Mesenchymal stem cell (in vitro differentiated cells and primary cell): ENCODE results near the gene ARHGEF17.

Experiments
- DNase-seq: peaks from one replicate; pipeline ENCODE4 v3.0.0-alpha.2; 2013
- H2AFZ ChIP-seq: one replicate; pipeline ENCODE4 v1.6.1; 2013; ENCODE audit warnings: low read depth, mild to moderate bottlenecking, control low read depth, inconsistent platforms, low read length, moderate library complexity
- H2AK5ac ChIP-seq: 2 replicates; pipeline ENCODE4 v1.6.1; 2013; ENCODE audit warnings: low read length, moderate library complexity, mild to moderate bottlenecking, inconsistent platforms; ENCODE audit not compliant: severe bottlenecking
- H2BK120ac ChIP-seq: one replicate; pipeline ENCODE4 v1.6.1; 2013; ENCODE audit warnings: low read depth, mild to moderate bottlenecking, inconsistent platforms, low read length, moderate library complexity
- H2BK12ac ChIP-seq, 2 experiments: one replicate each; pipeline ENCODE4 v1.6.1; 2013; ENCODE audit warnings: inconsistent platforms in 2 of 2, low read length in 2 of 2, mild to moderate bottlenecking in 2 of 2, moderate library complexity in 2 of 2, control low read depth in 1 of 2
- H2BK15ac ChIP-seq: one replicate; pipeline ENCODE4 v1.6.1; 2013; ENCODE audit warnings: mild to moderate bottlenecking, low read depth, inconsistent platforms; ENCODE audit not compliant: poor library complexity, severe bottlenecking
- H2BK5ac ChIP-seq: 2 replicates; pipeline ENCODE4 v1.6.1; 2013; ENCODE audit warnings: low read depth, mild to moderate bottlenecking, low read length, control low read depth, inconsistent platforms; ENCODE audit not compliant: poor library complexity, severe bottlenecking
- H3K14ac ChIP-seq, 2 experiments: one replicate each; pipeline ENCODE4 v1.6.1; 2013; ENCODE audit warnings: inconsistent platforms in 2 of 2, low read length in 2 of 2, control low read depth in 1 of 2, mild to moderate bottlenecking in 1 of 2, moderate library complexity in 1 of 2
- H3K18ac ChIP-seq, 2 experiments: one replicate each; pipeline ENCODE4 v1.6.1; 2013; ENCODE audit warnings: inconsistent platforms in 2 of 2, low read length in 2 of 2, control low read depth in 1 of 2, low read depth in 1 of 2, mild to moderate bottlenecking in 1 of 2
- H3K23ac ChIP-seq, 2 experiments: one replicate each; pipeline ENCODE4 v1.6.1; 2013; ENCODE audit warnings: inconsistent platforms in 2 of 2, low read length in 2 of 2, mild to moderate bottlenecking in 2 of 2, moderate library complexity in 2 of 2, control low read depth in 1 of 2
- H3K27ac ChIP-seq: 2 replicates; pipeline ENCODE4 v1.5.1; 2013; ENCODE audit warnings: mild to moderate bottlenecking, moderate library complexity, low read length, control low read depth, inconsistent platforms; ENCODE audit not compliant: poor library complexity, severe bottlenecking
- H3K27me3 ChIP-seq, 2 experiments: 2 replicates each; pipeline versions ENCODE4 v1.6.1 to v1.7.0; 2013; ENCODE audit warnings: low read length in 2 of 2, mild to moderate bottlenecking in 2 of 2, moderate library complexity in 2 of 2, control low read depth in 1 of 2, inconsistent platforms in 1 of 2; ENCODE audit not compliant: control insufficient read depth in 1 of 2, insufficient read depth in 1 of 2
- H3K36me3 ChIP-seq, 2 experiments: 2 replicates each; pipeline versions ENCODE4 v1.6.1 to v1.7.0; 2013; ENCODE audit warnings: low read length in 2 of 2, control low read depth in 1 of 2, inconsistent platforms in 1 of 2, low read depth in 1 of 2, mild to moderate bottlenecking in 1 of 2; ENCODE audit not compliant: insufficient read depth in 2 of 2, control insufficient read depth in 1 of 2
- H3K4ac ChIP-seq, 2 experiments: one replicate each; pipeline ENCODE4 v1.6.1; 2013; ENCODE audit warnings: inconsistent platforms in 2 of 2, low read length in 2 of 2, mild to moderate bottlenecking in 2 of 2, moderate library complexity in 2 of 2, control low read depth in 1 of 2, low read depth in 1 of 2
- H3K4me1 ChIP-seq: 2 replicates; pipeline ENCODE4 v1.6.1; 2013; ENCODE audit warnings: low read depth, low read length, control low read depth; ENCODE audit not compliant: control insufficient read depth, insufficient read depth
- H3K4me2 ChIP-seq: 2 replicates; pipeline ENCODE4 v1.6.1; 2013; ENCODE audit warnings: low read length, mild to moderate bottlenecking, inconsistent platforms; ENCODE audit not compliant: poor library complexity, severe bottlenecking
- H3K4me3 ChIP-seq, 2 experiments: 2 replicates each; pipeline versions ENCODE4 v1.5.1 to v1.7.0; 2013; ENCODE audit warnings: low read length in 2 of 2, mild to moderate bottlenecking in 2 of 2, control low read depth in 1 of 2, low read depth in 1 of 2; ENCODE audit not compliant: insufficient read depth in 1 of 2
- H3K79me1 ChIP-seq: replicated peaks from 2 replicates; pipeline ENCODE4 v1.6.1; 2013; ENCODE audit warnings: mild to moderate bottlenecking, control low read depth, low read length, inconsistent platforms; ENCODE audit not compliant: poor library complexity, severe bottlenecking
- H3K9ac ChIP-seq: 2 replicates; pipeline ENCODE4 v1.7.0; 2013; ENCODE audit warnings: mild to moderate bottlenecking, low read length, moderate library complexity
- H3K9me3 ChIP-seq: 2 replicates; pipeline ENCODE4 v1.7.0; 2013; ENCODE audit warnings: mild to moderate bottlenecking, low read length; ENCODE audit not compliant: control insufficient read depth
- H4K8ac ChIP-seq: one replicate; pipeline ENCODE4 v1.6.1; 2013; ENCODE audit warnings: inconsistent platforms, mild to moderate bottlenecking, low read length, moderate library complexity
- H4K91ac ChIP-seq: one replicate; pipeline ENCODE4 v1.6.1; 2013; ENCODE audit warnings: mild to moderate bottlenecking, low read length, inconsistent platforms
- WGBS: methylation state at CpG from one replicate; pipeline ENCODE4 v1.1.7; 2013; ENCODE audit warnings: mixed read lengths; 5-methylcytosine and 5-hydroxymethylcytosine counted together

ARHGEF17 gene

DNA sequence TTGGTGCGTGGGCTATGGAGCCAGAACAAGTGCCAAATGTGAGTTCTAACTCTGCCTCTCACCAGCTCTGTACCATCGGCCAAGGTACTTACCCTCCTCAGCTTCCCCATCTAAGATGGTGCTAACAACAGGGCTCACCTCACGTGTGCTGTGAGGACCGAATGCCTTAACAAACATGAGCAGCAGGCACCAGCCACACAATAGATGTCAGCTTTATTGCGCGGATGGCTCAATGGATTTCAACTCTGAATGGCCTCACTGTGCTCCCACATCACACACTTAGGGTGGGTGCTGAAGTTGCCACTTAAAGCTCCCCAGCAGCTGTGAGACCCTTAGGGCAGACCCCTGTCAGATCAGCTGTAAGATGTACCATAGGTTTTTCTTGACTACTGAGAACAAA is 92.2 kb downstream of the ARHGEF17 start:
- WGBS = 97% methylated on average over 6 of the region's 6 CpGs

DNA sequence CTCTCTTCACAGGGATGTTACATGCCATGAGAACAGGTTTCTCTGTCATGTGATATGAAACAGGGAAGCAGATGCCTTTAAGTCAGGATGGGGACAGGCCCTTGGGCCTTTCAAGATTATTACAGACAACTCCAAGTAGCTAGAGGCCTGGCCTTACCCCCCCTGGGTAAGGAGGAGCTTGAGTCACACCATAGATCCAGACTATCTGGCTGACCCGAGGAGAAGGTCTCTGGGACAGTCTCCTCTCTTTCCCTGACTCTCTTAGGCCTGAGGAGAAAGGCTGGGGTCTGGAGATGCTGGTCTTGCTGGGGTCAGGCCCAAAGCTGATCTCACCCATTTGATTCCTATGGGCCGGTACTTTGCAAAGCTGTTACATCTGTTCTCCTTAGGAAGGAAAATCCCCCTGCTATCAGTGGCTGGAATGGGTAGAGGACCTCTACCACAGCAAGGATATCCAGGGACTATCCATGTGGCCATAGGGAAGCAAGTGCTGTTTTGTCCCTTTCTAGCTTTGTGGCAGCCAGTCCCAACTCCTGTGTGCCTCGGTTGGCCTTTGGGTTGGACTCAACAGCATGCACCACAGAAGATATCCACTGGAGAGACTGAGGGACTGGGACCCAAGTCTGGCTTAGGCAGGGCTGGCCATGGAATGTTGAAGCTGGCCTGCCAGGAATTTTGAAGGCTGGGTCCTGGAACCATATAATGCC is 93.3 kb downstream of the ARHGEF17 start:
- H4K91ac ChIP-seq = no peak overlapping the region
- H2BK5ac ChIP-seq = no peak overlapping the region
- no peak overlapping the region for H2AFZ ChIP-seq
- no peak overlapping the region for H3K18ac ChIP-seq
- peak overlapping the region; percentile 45 for H3K9ac ChIP-seq
- H3K23ac ChIP-seq = no peak overlapping the region
- H3K79me1 ChIP-seq = no peaks in the 10 kb centered on the region
- no peak overlapping the region for H3K4me2 ChIP-seq
- H2BK15ac ChIP-seq = no peak overlapping the region
- H3K27me3 ChIP-seq = no peaks in the 10 kb centered on the region
- H2AK5ac ChIP-seq = no peak overlapping the region
- H2BK120ac ChIP-seq = no peak overlapping the region
- no peak overlapping the region for H3K14ac ChIP-seq
- H4K8ac ChIP-seq = no peak overlapping the region
- H2BK12ac ChIP-seq = no peak overlapping the region
- no peaks in the 10 kb centered on the region for H3K9me3 ChIP-seq
- peaks cover 16 to 41% of the 10 kb centered on the region in 2 experiments for H3K36me3 ChIP-seq
- no peak overlapping the region for H3K4me3 ChIP-seq
- DNase-seq = peak; percentile 56
- peaks cover 9% of the 10 kb centered on the region for H3K4me1 ChIP-seq
- H3K4ac ChIP-seq = no peak overlapping the region
- no peak overlapping the region for H3K27ac ChIP-seq
- 83% methylated on average over 3 of the region's 3 CpGs for WGBS

More for the DNA sequence above, 92.2 kb downstream of the ARHGEF17 start:
- H3K4me3 ChIP-seq = no peak overlapping the region
- no peak overlapping the region for H2BK120ac ChIP-seq
- no peaks in the 10 kb centered on the region for H3K79me1 ChIP-seq
- peaks cover 7 to 39% of the 10 kb centered on the region in 2 experiments for H3K36me3 ChIP-seq
- H3K18ac ChIP-seq = no peak overlapping the region
- no peak overlapping the region for H4K91ac ChIP-seq
- no peak overlapping the region for H3K9ac ChIP-seq
- H2BK12ac ChIP-seq = no peak overlapping the region
- no peak overlapping the region for H3K4ac ChIP-seq
- H3K4me1 ChIP-seq = peaks cover 9% of the 10 kb centered on the region
- no peak for DNase-seq
- no peak overlapping the region for H3K4me2 ChIP-seq
- no peak overlapping the region for H2AK5ac ChIP-seq
- H4K8ac ChIP-seq = no peak overlapping the region
- H3K27me3 ChIP-seq = no peaks in the 10 kb centered on the region
- H2AFZ ChIP-seq = no peak overlapping the region
- H3K9me3 ChIP-seq = no peaks in the 10 kb centered on the region
- no peak overlapping the region for H2BK5ac ChIP-seq
- H2BK15ac ChIP-seq = no peak overlapping the region
- H3K23ac ChIP-seq = no peak overlapping the region
- H3K27ac ChIP-seq = no peak overlapping the region
- H3K14ac ChIP-seq = no peak overlapping the region

DNA sequence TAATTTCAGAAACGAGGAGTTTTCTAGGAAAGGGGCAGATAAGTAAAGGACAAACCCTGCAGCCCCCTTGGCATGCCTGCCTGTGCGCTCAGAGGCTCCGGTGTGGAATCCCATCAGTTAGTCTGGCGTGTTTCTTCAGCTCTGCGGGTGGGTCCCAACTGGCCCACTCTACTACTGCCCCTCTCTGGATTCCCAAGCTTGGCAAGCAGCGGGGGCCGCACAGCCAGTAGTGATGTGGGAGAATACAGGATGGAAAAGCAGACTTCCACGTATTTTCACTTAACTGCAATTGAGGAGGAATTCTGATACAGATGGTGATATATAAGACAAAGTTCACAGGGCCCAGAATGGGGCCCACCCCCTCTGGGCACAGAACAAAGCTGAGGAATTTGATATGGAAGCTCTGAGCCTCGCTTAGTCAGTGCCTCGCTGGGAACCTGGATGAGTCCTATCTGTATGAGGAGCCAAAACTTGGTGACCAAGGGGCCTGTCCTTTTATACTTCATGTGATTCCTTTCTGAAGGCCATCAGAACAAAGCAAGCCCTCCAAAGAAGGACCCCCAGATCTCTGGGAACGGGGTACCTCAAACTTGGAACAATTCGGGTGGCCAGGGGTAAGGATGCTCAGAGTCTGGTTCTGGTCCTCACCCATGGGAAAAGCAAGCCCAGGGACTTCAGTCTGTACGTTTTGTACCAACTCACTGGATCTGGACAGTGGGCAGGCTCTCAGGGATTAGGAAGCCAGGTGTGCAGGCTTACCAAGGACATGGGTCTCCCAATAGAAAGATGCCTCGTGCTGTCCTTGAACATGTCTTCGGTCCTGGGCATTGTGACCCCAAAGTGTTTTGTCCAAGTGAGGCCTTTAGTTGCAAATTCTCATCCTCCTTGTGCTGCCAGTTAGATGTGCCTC is 94.1 kb downstream of the ARHGEF17 start:
- Histone ChIP-seq H2AK5ac (no peak overlapping the region), H2BK15ac (no peak overlapping the region), H3K9me3 (no peaks in the 10 kb centered on the region), H3K79me1 (no peaks in the 10 kb centered on the region), H3K14ac (no peak overlapping the region), H2BK120ac (no peak overlapping the region), H4K91ac (no peak overlapping the region), H2BK12ac (no peak overlapping the region), H3K27ac (no peak overlapping the region), H3K27me3 (no peaks in the 10 kb centered on the region), H4K8ac (no peak overlapping the region), H2BK5ac (no peak overlapping the region), H3K9ac (peak overlapping the region; percentile 28), H3K4me3 (no peak overlapping the region), H3K4ac (no peak overlapping the region), H3K4me2 (no peak overlapping the region), H3K18ac (no peak overlapping the region), H3K23ac (no peak overlapping the region), H3K4me1 (peaks cover 9% of the 10 kb centered on the region), H3K36me3 (peaks cover 24 to 43% of the 10 kb centered on the region in 2 experiments), H2AFZ (no peak overlapping the region)
- 95% methylated on average over 15 of the region's 15 CpGs for WGBS
- DNase-seq = no peak

DNA sequence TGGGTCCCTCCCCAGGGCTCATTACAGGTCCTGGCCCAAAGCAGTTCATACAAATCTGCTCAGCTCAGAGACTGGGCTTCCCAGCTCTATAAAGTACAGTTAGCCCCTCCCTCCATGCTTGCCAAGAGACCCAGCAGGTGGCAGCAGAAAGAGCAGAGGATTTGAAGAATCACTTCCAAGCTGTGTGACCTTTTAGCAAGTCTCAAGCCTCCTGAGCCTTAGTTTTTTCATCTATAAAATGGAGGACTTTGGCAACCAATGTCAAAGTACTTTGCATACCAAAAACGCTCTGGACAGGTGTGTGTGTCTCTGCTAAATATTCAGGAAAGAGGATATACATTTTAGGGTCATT is 94.7 kb downstream of the ARHGEF17 start:
- no peaks in the 10 kb centered on the region for H3K9me3 ChIP-seq
- no peak overlapping the region for H3K27ac ChIP-seq
- H2AK5ac ChIP-seq = no peak overlapping the region
- peaks cover 9% of the 10 kb centered on the region for H3K4me1 ChIP-seq
- no peak overlapping the region for H3K4me3 ChIP-seq
- WGBS = 75% methylated on average over 1 of the region's 1 CpG
- no peak overlapping the region for H4K91ac ChIP-seq
- no peak overlapping the region for H3K14ac ChIP-seq
- no peak overlapping the region for H3K9ac ChIP-seq
- H2BK12ac ChIP-seq = no peak overlapping the region
- peaks cover 30 to 45% of the 10 kb centered on the region in 2 experiments for H3K36me3 ChIP-seq
- no peak overlapping the region for H2BK120ac ChIP-seq
- H4K8ac ChIP-seq = no peak overlapping the region
- no peaks in the 10 kb centered on the region for H3K27me3 ChIP-seq
- DNase-seq = no peak
- H3K4ac ChIP-seq = no peak overlapping the region
- no peak overlapping the region for H3K23ac ChIP-seq
- no peaks in the 10 kb centered on the region for H3K79me1 ChIP-seq
- H2BK15ac ChIP-seq = no peak overlapping the region
- H2BK5ac ChIP-seq = no peak overlapping the region
- H3K18ac ChIP-seq = no peak overlapping the region
- H3K4me2 ChIP-seq = no peak overlapping the region
- H2AFZ ChIP-seq = no peak overlapping the region
